Ovary (tissue), 9 donors: ENCODE data around the gene F3. TPM values are rescaled to one million over a fixed set of nuclear protein-coding genes. Genes with fewer than 3 reads are reported as not detected.

ENCODE experiments used
- DNase-seq, 5 donors: peaks; one replicate each; pipeline ENCODE4 v3.0.0-alpha.2; 2019 to 2020
- H3K27ac ChIP-seq, 2 donors: fragments of 200-600 bp; one replicate each; pipeline versions ENCODE4 v1.5.1 to v1.8.0; 2019 to 2022
- H3K27me3 ChIP-seq: fragments of 200-600 bp; one replicate; pipeline ENCODE4 v1.8.0; 2022
- H3K36me3 ChIP-seq: fragments of 200-600 bp; sonication (generic); one replicate; pipeline ENCODE4 v1.5.1; 2019
- H3K4me1 ChIP-seq: one replicate; pipeline ENCODE4 v1.8.1; 2013; ENCODE audit warnings: mild to moderate bottlenecking, moderate library complexity; ENCODE audit not compliant: insufficient read depth
- H3K4me3 ChIP-seq: fragments of 200-600 bp; sonication (generic); one replicate; pipeline ENCODE4 v1.5.1; 2017
- H3K9me3 ChIP-seq, 2 donors: fragments of 200-600 bp in 1 of 2; sonication (generic) in 1 of 2; one replicate each; pipeline versions ENCODE4 v1.5.1 to v1.8.1; 2013 to 2019; ENCODE audit warnings: mild to moderate bottlenecking in 1 of 2, moderate library complexity in 1 of 2
- CTCF ChIP-seq, 3 donors: fragments of 450-650 bp in 2 of 3; fragments of 200-600 bp in 1 of 3; IDR thresholded peaks; one replicate each; pipeline versions ENCODE4 v1.5.1 to v1.8.0; 2016 to 2022; ENCODE audit warnings: antibody characterized with exemption in 3 of 3, mild to moderate bottlenecking in 1 of 3
- EP300 ChIP-seq: sonication (generic); formaldehyde crosslinking; IDR thresholded peaks from one replicate; pipeline ENCODE4 v1.6.1; 2017; ENCODE audit warnings: antibody characterized with exemption
- POLR2A ChIP-seq: fragments of 450-650 bp; IDR thresholded peaks from one replicate; pipeline ENCODE4 v1.6.1; 2017; ENCODE audit warnings: antibody characterized with exemption, mild to moderate bottlenecking, moderate library complexity
- WGBS, 3 donors: extraction: QIAGEN DNeasy Blood & Tissue Kit in 1 of 3; methylation state at CpG; one replicate each; pipeline versions ENCODE4 v1.1.5 to v1.1.7; 2013 to 2017; 5-methylcytosine and 5-hydroxymethylcytosine counted together
- intact Hi-C, 4 donors: fragments of 100-400 bp; cut with DNase I; formaldehyde crosslinking; loops; one replicate each; pipeline versions ENCODE4 v1.11.0 to v1.15.1; 2022 to 2023
- polyA plus RNA-seq, 2 donors: library from polyadenylated mRNA; stranded (reverse); fragments of 200-250 nt in 1 of 2; fragments of 350-450 nt in 1 of 2; fragmentation: Illumina TruSeq in 1 of 2; extraction: RNeasy Lipid Tissue Mini Kit (QIAGEN cat#74804) in 1 of 2; gene quantifications; one replicate each; pipeline ENCODE4 v1.2.3, GENCODE V29; 2013 to 2014
- total RNA-seq, 7 donors: library from RNA; depleted of rRNA in 2 of 7; stranded (reverse); fragments of >200 nt in 2 of 7; fragmentation: NEBNext Ultra II Directional in 3 of 7; extraction: Animal tissue kit (Norgen Biotek cat#: 25700) in 3 of 7; gene quantifications; one replicate each; pipeline versions ENCODE4 v1.1.0 to v1.2.4, GENCODE V29; 2016 to 2023
- donor health status: DM: no; HTN: no; CAD: no; lungs with moderate emphysema.
- donor health status: DM: no; HTN: no; CAD: no.
- donor health status: Bipolar disorder and iron deficiency.
- donor health status: DM: yes; HTN: yes; CAD: no.
- donor health status: DM: no; HTN: no; CAD: no.
- donor health status: DM: yes; HTN: yes; CAD: no.

F3 gene
- total and polyA plus RNA-seq, 9 donors = 29.0 to 365 (median 92.4) TPM

GRCh38 chr1:94554580-94554979 lies 13.0 kb upstream of the F3 start:
- H3K27ac ChIP-seq = peak overlapping the region; percentile 28 to 66
- 85 to 92% (median 85%) methylated on average over 5 of the region's 5 CpGs for WGBS, 3 donors
- TF ChIP-seq CTCF (IDR thresholded peaks at IDR 0.05) (no peak), POLR2A (no peak), EP300 (no peak)

GRCh38 chr1:94553931-94554330 lies 12.4 kb upstream of the F3 start:
- peak overlapping the region; percentile 28 to 66 for H3K27ac ChIP-seq
- no peaks in the 10 kb centered on the region for H3K9me3 ChIP-seq
- H3K4me3 ChIP-seq = no peak overlapping the region
- no peak for TF ChIP-seq CTCF (IDR thresholded peaks at IDR 0.05)
- TF ChIP-seq EP300 = no peak
- no peak for TF ChIP-seq POLR2A
- peaks cover 16% of the 10 kb centered on the region for H3K4me1 ChIP-seq
- no peaks in the 10 kb centered on the region for H3K36me3 ChIP-seq
- DNase-seq = no peak
- WGBS, 3 donors = 48 to 58% (median 49%) methylated on average over 4 of the region's 4 CpGs
- no peaks in the 10 kb centered on the region for H3K27me3 ChIP-seq
- intact Hi-C loops = no loop called here

More at GRCh38 chr1:94554580-94554979, 13.0 kb upstream of the F3 start:
- Histone ChIP-seq H3K4me1 (peaks cover 16% of the 10 kb centered on the region), H3K27me3 (no peaks in the 10 kb centered on the region), H3K4me3 (no peak overlapping the region), H3K36me3 (no peaks in the 10 kb centered on the region), H3K9me3 (no peaks in the 10 kb centered on the region)
- intact Hi-C loops = no loop called here
- DNase-seq = no peak

- Histone ChIP-seq H3K27me3 (no peaks in the 10 kb centered on the region), H3K27ac (peak overlapping the region; percentile 7 to 66), H3K36me3 (no peaks in the 10 kb centered on the region), H3K4me3 (no peak overlapping the region), H3K9me3 (no peaks in the 10 kb centered on the region), H3K4me1 (peaks cover 16% of the 10 kb centered on the region)
- WGBS, 3 donors = 7 to 17% (median 9%) methylated on average over 5 of the region's 5 CpGs
- DNase-seq = peak in 2 of 5 donors; percentile 41 to 71
- intact Hi-C loops = no loop called here
- no peak for TF ChIP-seq CTCF (IDR thresholded peaks at IDR 0.05)
- TF ChIP-seq EP300 = no peak
- TF ChIP-seq POLR2A = no peak
Observed at GRCh38 chr1:94553323-94553730, 11.8 kb upstream of the F3 start.

GRCh38 chr1:94552071-94552586 lies 10.6 kb upstream of the F3 start:
- Histone ChIP-seq H3K27ac (peak overlapping the region; percentile 49 to 66), H3K4me3 (no peak overlapping the region), H3K27me3 (no peaks in the 10 kb centered on the region), H3K4me1 (peaks cover 16% of the 10 kb centered on the region), H3K9me3 (no peaks in the 10 kb centered on the region), H3K36me3 (no peaks in the 10 kb centered on the region)
- intact Hi-C loops = no loop called here
- TF ChIP-seq CTCF (IDR thresholded peaks at IDR 0.05) = no peak
- TF ChIP-seq EP300 = peak; percentile 57
- TF ChIP-seq POLR2A = peak; percentile 38
- 20 to 27% (median 22%) methylated on average over 8 of the region's 8 CpGs for WGBS, 3 donors
- DNase-seq = peak; percentile 63 to 90 (median 84)
